HG02642 (cell line): Measurements from ENCODE around the gene MMP1.

ENCODE experiments used
- ATAC-seq: cut with Tn5 transposase; IDR thresholded peaks from one replicate; pipeline ENCODE4 v1.9.1; 2021; ENCODE audit warnings: mild to moderate bottlenecking; ENCODE audit not compliant: unreplicated experiment, poor library complexity

MMP1 gene

DNA sequence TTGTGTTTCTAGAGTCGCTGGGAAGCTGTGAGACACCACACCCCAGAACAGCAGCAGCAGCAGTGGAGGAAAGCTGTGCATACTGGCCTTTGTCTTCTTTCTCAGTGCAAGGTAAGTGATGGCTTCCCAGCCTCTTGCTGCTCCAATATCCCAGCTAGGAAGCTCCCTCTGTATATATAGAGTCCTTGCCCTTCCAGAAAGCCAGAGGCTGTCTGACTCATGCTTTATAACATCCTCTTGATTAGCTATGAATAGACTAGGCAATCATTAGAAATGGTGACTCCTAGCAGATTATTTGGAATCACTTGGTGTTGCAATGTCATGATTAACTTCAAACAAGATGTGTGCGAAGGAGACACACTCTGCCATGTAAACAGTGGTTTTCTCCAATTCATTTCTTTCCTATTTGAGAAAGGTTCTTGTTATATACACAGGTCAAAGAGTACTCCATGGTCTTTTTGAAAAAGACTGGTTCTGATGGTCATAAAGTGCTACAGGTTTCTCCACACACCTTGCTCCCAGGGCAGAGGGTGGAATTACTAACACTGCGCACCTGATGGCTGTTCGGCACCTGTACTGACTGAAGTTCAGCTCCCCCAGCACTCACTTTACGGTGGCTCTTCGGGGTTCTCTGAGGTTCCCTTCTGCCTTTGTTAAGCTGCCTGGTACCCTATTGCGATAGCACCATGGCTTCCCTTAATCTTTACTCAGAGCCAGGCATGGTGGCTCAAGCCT lies at the start of gene MMP1:
Gene MMP1, minus strand, starts transcription at position 149 of the 735 bp plus-strand sequence. Its CDS starts 68 bp downstream, at position 81.
- no peak for ATAC-seq

DNA sequence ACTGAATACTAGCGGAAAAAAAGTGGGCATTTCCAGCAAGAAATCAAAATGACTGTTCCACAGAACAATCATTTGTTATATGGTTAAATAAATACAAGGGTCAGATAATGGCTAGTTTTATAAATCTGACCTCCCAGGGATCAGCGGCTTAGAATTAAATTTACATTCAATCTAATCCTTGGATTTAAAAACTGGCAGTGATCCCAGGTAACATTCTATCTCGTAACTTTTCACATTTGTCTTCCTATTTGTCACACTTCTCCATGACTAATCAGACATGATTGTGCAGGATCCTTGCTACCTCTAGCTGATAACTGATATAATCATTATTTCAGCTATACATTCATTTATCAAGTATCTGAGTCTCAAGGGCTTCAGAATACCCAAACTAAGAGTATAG lies 48.3 kb upstream of the MMP1 start:
- ATAC-seq = no peak

DNA sequence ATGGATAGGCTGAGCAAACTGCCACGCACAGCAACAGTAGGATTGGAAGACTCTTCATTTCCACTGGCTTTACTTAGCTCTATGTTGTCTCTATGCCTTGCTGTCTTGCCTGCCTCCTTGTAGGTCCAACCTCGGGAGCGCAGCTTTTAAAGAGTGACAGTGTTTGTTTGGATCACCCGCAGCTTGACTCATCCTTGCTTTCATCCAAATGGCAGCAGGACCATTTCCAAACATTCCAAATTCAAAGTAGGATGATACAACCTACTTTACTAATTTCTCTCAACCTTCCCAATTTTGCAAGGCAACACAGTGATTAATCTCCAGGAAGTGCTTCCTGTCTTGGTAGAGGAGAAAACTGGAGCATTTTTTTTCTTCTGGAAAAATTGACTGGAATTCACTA lies 45.5 kb upstream of the MMP1 start, which contains the start of gene MMP3:
Gene MMP3, minus strand, starts transcription at position 121 of the 400 bp plus-strand sequence. Its CDS starts 63 bp downstream, at position 58.
- no peak for ATAC-seq

DNA sequence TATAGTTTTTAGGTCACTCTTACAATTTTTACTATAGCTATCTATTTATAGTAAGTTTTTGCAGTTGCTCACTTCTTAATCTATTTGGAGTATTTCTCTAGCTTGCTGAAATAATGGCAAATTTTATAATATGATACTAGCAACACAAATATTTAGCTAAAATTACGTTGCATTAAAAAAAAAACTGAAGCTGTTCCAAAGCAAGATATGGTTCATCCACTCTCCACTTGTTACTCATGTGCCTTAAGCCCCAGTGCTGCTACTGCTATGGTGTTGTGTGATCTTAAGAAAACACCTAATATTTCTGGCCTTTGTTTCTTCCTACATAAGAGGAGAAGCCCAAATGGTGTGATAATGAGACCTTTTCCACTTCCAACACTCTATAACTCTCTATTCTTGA lies 45.0 kb upstream of the MMP1 start:
- no peak for ATAC-seq

DNA sequence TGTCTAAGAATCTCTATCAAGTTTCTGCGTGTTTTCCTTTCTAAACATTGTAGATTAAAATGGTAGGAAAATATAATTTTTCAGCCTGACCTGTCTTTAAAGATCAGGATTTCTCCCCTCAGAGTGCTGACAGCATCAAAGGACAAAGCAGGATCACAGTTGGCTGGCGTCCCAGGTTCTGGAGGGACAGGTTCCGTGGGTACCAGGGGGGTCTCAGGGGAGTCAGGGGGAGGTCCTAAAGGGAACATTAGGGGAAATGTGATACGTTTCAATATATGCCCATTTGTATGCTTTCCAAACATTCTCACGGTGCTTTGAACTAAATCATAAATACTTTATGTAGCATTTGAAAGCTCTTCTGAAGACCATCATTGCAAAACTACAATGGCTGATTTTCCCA lies 42.1 kb upstream of the MMP1 start:
- no peak for ATAC-seq

DNA sequence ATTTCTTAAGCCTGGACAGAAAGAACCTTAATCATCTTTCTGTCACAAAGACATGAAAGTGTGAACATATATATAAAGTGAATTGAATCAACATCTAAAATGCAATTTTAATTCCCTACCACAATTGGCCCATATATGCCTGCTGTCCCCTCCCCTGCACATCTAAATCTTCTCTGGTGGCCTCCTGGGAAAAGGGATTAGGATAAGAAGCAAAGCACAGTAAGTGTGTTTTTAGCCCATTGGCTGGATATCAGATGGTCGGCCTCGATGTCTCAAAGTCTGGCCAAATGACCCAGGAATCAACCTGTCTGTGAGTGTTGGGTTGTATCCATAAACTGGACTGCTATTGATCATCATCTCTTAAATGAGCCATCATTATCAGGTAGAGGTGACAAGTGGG lies 39.7 kb upstream of the MMP1 start:
- ATAC-seq = no peak

DNA sequence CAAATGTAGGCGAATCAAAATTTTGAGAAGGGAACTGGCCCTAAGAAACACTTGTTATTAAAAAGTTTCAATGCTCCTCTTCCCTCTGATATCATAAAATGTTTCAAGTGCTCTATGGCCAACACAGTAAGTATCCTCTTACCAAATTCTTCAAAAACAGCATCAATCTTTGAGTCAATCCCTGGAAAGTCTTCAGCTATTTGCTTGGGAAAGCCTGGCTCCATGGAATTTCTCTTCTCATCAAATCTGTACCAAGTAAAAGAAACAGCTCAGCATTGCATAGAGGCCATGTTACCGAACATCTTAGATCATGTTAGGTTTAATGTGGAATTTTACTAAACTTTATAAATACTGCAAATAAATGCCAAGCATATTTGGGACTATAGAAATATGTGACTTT lies 39.2 kb upstream of the MMP1 start:
- ATAC-seq = no peak

DNA sequence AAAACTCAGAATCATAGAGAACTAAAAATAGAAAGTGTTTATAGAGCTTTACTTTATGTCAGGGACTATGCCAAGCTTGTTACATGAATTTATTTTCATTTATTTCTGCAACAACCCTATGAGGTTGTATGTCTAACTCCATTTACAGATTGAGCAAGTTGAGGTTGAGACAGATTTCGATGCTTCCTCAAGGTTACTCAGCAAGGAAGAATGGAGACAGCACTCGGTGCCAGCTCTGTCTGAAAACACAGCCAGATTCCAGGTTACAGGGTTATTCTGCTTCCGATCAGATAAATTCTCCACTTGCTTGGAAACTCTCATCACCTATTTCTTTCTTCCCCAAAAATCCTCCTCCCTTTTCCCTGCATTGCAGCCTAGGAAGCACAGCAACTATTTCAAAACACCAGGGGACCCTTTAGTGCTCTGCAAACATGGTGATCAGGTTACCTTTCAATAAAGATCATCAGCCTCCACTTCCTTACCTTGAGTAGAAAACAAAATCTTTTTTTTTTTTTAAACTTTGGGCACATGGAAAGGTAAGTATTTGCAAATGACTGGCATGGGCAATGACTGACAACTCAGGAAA lies 38.4 kb upstream of the MMP1 start:
- ATAC-seq = no peak

DNA sequence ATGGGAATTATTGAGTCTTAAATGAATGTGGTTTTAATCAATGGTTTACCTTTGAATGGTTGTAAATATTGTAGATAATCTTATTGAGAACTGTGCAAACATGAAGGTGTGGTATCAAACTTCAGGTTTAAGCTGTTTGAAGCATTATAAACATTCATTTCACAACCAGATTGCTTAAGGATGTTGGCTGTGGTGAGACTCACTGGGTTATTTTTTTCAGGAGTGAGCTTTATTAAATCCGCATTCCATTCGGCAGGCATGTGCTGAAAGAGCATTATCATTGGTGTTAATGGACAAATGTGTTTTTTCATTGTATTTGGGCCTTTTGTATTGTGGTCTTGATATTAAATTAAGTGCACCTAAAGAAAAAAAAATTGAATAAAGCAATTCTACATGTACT lies 35.8 kb upstream of the MMP1 start:
- no peak for ATAC-seq

DNA sequence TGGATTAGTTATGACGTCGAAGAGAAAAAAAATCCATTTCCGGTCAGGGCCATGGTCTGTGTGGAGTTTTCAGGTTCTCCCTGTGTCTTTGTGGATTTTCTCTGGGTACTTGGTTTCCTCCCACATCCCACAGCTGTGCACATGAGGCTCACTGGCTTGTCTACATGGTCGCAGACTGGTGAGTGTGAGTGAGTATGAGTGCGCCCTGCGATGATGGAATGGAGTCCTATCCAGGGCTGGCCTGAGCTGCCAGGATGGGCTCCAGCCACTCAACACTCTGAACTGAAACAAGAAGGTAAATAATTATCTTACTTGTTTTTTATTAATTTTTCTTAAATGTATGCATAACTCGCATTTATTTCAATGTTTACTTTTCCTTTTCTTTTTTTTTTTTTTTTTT lies 34.7 kb upstream of the MMP1 start:
- ATAC-seq = no peak

DNA sequence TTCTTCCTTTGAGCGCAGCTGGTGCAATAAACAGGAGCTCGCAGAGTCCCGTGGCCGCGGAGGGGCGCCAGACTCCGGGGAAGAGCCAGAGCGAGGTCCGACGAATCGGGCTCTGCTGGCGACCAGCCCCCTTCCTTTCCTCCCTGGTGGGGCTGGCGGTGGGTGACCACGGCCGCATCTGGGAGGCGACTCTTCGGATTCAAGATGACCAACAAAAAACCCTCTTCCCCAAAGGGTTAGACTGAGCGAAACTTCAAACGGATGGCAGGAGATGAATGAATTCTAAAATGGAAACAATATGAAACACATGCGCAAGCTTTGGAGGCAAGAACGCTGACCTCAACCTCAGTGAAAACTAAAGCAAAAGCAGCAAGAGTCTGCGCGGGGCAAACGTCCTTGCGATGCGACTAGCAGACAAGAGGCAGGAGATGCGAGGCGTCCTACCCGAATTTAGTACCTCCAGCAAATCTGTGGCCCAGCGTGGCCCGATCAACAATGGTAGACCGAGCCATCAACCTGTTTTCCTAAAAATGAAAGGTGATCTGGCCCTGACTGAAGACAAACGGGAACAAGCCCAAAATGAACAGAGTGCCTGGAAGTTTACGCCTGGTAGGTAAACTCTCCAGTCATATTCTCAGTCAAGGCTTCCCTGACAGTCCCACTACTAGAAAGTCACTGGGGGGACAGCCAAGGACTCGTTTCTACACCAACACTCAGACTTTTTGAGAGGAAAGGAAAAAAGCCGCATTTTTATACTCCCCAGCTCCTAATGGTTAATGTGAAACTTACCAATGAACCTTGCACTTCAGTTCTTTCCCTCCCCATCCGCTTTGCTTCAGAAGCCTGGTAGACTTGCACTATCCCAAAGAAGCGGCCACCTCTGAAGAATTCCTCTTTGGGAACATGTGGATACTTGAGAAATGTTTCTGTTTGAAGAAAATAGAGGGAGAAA lies 33.8 kb upstream of the MMP1 start:
- ATAC-seq = no peak

DNA sequence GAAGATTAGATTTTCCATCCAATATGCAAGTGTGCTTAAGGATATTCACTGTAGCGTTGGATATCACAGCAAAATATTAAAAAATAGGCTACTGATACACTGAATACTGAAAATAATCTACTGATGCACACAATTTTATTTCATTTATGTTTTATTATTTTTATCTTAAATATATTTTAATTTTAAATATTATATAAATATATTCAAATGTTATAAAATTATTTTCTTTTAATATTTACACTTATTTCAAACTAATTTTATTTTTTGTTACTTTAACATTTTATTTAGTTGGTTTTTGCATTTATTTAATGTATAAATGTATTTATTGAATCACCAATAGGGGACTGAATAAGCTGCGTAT lies 33.1 kb upstream of the MMP1 start:
- ATAC-seq = no peak

DNA sequence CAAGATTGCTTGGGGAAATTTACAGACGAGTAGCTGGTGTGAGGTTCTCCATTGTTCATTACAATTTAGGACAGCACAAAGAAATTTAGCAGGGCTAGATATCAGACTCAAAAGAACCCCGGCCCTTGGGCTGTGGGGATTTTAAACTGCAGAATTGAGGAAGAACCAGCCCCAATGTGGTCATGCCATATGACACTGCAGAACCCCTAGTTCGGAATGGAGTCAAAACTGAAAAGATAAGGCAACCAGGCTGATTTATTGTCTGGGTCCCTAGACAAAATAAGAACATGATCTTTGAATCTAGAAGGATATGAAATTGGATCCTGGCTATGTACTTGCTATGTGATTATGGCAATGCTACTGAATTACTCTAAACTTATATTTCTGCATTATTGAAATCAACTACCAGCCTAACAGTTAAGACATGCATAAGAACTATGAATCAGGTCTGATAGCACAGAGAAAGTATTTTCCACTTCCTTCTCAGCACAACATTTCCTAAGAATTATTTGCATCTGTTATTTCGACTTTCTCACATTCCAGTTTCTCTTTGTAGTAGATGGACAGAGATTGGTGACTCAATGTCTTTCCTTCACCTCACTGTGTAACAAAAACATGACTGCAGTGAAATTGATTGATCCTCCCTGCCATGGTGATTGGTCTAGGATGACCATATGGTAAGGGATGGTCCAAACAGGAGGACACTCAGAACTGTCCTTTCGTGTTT lies 32.2 kb upstream of the MMP1 start:
- no peak for ATAC-seq

DNA sequence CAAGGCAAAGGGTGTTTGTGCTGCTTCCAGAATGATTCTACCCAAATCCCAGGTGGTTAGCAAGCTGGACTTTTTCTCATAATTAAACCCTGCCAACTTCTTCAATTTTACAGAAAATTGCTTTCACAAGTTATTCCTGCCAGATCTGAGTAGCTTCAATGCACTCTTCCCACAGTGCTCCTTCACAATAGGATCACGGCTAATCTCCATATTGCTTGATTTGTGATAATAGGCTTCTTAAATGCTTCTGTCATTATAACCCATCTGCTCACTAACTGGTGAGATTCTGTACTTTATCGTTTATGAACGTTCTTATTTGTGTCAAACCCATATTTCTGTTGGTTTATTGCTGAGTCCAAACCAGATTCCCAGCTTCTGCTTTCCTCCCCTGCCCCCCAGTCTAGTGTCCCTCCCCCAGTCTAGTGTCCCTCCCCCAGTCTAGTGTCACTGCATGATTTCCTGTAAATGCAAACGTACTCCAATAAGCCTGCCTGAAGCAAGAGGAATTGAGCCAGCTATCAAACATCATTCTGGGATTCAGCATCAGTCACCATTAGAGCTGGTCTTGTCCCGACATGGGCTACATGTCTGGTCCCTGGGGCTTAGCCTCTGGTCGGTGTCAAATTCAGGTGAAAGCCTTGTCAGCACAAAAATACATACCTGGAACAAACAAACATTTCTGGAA lies 31.5 kb upstream of the MMP1 start:
- ATAC-seq = no peak

DNA sequence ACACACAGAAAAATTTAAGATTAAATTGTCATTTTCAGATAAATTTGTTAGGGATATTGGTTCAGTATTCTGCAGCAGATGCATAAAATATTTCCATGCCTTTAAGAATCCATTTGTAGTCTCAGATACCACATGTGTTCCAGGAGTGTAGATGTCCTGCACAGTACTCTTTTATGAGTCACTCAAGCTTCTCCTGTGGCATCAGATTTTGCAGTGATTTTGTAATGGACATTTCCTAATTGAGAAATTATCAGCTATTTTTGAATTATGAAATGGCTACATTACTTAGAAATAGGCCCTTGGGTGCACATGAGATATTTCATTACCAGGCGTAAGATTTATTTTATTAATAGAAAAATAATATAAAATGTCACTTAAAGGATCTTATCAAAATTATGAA lies 26.6 kb upstream of the MMP1 start:
- no peak for ATAC-seq

DNA sequence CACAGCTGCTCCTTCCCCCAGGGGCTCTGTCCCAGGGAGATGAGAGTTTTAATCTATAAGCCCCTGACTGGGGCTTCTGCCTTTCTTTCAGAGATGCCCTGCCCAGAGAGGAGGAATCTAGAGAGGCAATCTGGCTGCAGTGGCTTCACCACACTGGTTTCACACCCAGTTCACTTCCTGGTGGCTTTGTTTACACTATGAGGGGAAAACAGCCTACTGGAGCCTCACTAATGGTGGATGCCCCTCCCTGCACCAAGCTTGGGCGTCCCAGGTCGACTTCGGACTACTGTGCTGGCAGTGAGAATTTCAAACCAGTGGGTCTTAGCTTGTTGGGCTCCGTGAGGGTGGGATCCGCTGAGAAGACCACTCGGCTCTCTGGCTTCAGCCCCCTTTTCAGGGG lies 21.5 kb upstream of the MMP1 start:
- no peak for ATAC-seq

DNA sequence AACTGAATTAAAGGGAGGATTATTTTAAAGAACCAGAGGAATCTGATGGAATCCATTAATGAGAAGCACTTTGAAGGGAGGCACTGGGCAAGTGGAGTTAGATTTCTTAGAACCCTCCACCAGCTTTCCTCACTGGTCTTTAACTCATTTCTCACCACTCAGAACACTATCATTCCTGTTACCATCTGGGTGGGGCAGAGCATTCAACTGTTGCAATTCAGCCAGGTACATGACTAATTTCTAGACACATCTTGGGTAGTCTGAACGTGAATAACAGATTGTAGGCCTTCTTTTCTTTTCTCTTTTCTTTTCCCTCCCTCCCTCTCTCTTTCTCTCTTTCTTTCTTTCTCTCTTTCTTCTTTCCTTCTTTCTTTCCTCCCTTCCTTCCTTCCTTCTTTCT lies 15.5 kb upstream of the MMP1 start:
- ATAC-seq = no peak

DNA sequence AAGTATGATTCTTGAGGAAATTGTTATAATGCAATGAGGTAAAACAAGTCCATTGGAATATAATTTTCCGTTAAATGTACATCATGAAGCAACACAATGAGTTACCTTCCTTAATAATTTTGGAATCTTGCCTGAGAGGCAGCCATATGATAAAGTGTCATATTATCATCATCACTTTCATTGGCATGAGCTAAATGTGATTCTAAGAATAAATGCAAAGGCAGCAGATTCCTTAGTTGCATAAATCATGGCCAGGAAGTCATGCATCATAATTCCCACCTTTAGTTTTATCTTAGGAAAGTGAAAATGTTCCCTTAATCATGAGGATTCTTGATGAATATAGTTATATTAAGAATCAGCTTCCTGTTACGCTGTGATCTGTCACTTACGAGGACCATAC lies 14.2 kb upstream of the MMP1 start:
- no peak for ATAC-seq

DNA sequence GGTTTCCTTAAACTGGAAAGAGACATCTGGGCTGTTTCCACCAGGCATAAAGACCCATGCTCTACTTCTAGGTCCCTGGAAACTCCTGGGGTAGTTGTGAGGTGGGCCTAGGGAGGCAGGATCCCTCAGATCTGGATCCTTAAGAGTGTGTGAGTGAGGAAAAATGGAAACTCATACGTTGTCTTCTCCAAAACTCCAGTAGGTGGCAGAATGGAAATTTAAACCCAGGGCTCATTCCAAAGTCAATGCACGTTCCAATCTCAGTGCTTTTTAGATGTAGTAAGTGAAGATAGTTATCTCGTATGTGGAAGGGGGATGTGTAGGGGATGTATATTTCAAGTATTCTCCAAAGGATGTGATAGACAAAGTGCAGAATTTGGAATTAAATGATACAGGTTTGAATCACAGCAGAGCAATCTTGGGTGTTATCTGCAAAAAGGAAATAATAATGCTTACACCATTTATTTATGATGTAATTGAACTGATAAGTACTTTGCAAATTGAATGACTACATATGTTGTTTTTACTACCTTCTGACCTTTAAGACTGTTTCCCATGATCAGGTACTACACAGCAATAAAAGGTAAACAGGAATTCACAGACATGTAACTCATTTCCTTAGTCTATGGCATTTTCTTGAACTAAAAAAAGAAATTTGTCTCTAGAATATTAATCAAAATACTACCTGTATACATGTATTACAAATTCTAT lies 13.1 kb upstream of the MMP1 start:
- no peak for ATAC-seq
